ELR (cell line): Measurements from ENCODE around the gene PDE1C.

Source experiments
- DNase-seq: peaks from one replicate; pipeline ENCODE4 v3.0.0-alpha.2; 2015; ENCODE audit warnings: low read depth

The PDE1C gene

GRCh38 chr7:32074787-32075585 is 4.8 kb upstream of the PDE1C start:
- no peak for DNase-seq

- no peak for DNase-seq
Measured at GRCh38 chr7:32073533-32073932, 3.3 kb upstream of the PDE1C start.

- DNase-seq, result no peak
Measured at GRCh38 chr7:32072397-32072796, 2.2 kb upstream of the PDE1C start.

- DNase-seq, result no peak
Measured at GRCh38 chr7:32071466-32072091, 1.4 kb upstream of the PDE1C start.

GRCh38 chr7:32070051-32070405 is 179 bp downstream of the PDE1C start:
- DNase-seq, result no peak

GRCh38 chr7:32069116-32069650 is 1.0 kb downstream of the PDE1C start:
- DNase-seq, result no peak

- no peak for DNase-seq
Measured at GRCh38 chr7:32068411-32069101, 1.7 kb downstream of the PDE1C start.

- no peak for DNase-seq
Measured at GRCh38 chr7:32066441-32066840, 3.8 kb downstream of the PDE1C start.

- no peak for DNase-seq
Measured at GRCh38 chr7:32063614-32064013, 6.6 kb downstream of the PDE1C start.

- peak; percentile 74 for DNase-seq
Measured at GRCh38 chr7:32062150-32062549, 8.1 kb downstream of the PDE1C start.

GRCh38 chr7:32061346-32061745 is 8.9 kb downstream of the PDE1C start:
- no peak for DNase-seq

GRCh38 chr7:32059289-32060011 is 10.8 kb downstream of the PDE1C start:
- peak; percentile 33 for DNase-seq

- no peak for DNase-seq
Measured at GRCh38 chr7:32058002-32058401, 12.2 kb downstream of the PDE1C start.

- no peak for DNase-seq
Measured at GRCh38 chr7:32056767-32057166, 13.4 kb downstream of the PDE1C start.

GRCh38 chr7:32053204-32053603 is 17.0 kb downstream of the PDE1C start:
- DNase-seq, result no peak

- DNase-seq, result no peak
Measured at GRCh38 chr7:32051128-32051527, 19.1 kb downstream of the PDE1C start.

GRCh38 chr7:32049599-32049998 is 20.6 kb downstream of the PDE1C start:
- no peak for DNase-seq

- no peak for DNase-seq
Measured at GRCh38 chr7:32048970-32049491, 21.2 kb downstream of the PDE1C start.

- DNase-seq, result no peak
Measured at GRCh38 chr7:32047801-32048200, 22.4 kb downstream of the PDE1C start.

- DNase-seq, result no peak
Measured at GRCh38 chr7:32047075-32047474, 23.1 kb downstream of the PDE1C start.

GRCh38 chr7:32045228-32045627 is 25.0 kb downstream of the PDE1C start:
- DNase-seq, result no peak

- no peak for DNase-seq
Measured at GRCh38 chr7:32044739-32045138, 25.5 kb downstream of the PDE1C start.
